SK-N-MC (cell line): ENCODE measurements around the gene UNC93B1.
"Not testable (repeated sequence)": the region's sequence is repeated elsewhere in the genome, so short reads cannot be mapped to it uniquely, and the experiment has no call there.

Experiments used
- EZH2 ChIP-seq: fragments of 200-600 bp; sonication (generic); IDR thresholded peaks from one replicate; pipeline ENCODE4 v1.6.1; 2017; ENCODE audit warnings: antibody characterized with exemption
- FOXP2 ChIP-seq: optimal IDR thresholded peaks from 2 replicates; pipeline ENCODE3; 2011; ENCODE audit warnings: mild to moderate bottlenecking, moderate library complexity; ENCODE audit not compliant: insufficient read depth; ENCODE audit errors: extremely low read length, control extremely low read depth
- POLR2AphosphoS5 ChIP-seq: IDR thresholded peaks from 2 replicates; pipeline ENCODE4 v1.6.1; 2012; ENCODE audit warnings: mild to moderate bottlenecking, low read depth, low read length, borderline replicate concordance

DNA sequence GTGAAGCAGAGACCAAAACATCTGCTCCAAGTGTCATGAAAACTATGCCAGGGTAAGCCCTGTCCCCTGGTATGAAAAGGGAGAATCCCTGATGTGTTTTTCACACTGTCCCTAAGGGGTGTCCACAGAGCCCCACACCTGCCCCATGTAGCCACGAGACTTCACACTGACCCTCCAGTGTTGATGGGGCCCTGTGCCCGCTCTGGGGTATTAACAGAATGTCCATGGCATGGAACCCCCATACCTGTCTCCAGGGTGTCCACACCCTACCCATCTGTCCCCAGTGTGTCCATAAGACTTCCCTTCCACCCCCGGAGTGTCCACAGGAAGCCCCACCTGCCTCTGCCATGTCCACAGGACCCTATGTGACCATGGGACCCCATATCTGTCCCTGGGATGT, 8.8 kb downstream of the UNC93B1 start:
- not testable (repeated sequence) for TF ChIP-seq EZH2, POLR2AphosphoS5, FOXP2
